ENCODE results near the gene RC3H2.

GRCh38 chr9:122819791-122820489, 85.2 kb downstream of the RC3H2 start:
- TF ChIP-seq CTCF (IDR thresholded peaks at IDR 0.05; ENCODE audit: borderline replicate concordance, extremely low read depth, low read length, poor library complexity, severe bottlenecking): no peak
- TF ChIP-seq EZH2 (IDR thresholded peaks at IDR 0.05; ENCODE audit: borderline replicate concordance, low read depth, low read length, severe bottlenecking): no peak

Measured in DND-41 (cell line).